Skeletal muscle tissue (tissue), 4 donors: Measurements from ENCODE around the gene SRCIN1. TPM values are rescaled to one million over a fixed set of nuclear protein-coding genes. Genes with fewer than 3 reads are reported as not detected.
"Not testable (repeated sequence)": the region's sequence is repeated elsewhere in the genome, so short reads cannot be mapped to it uniquely, and the experiment has no call there.

ENCODE experiments used
- H3K27ac ChIP-seq: one replicate; pipeline ENCODE4 v1.7.0; 2013; ENCODE audit warnings: mild to moderate bottlenecking, low read depth, low read length, inconsistent platforms
- H3K27me3 ChIP-seq, 3 donors: one replicate each; pipeline ENCODE4 v1.7.0; 2013; ENCODE audit warnings: low read length in 3 of 3; ENCODE audit not compliant: control insufficient read depth in 3 of 3, insufficient read depth in 3 of 3
- H3K36me3 ChIP-seq, 3 donors: one replicate each; pipeline ENCODE4 v1.7.0; 2013; ENCODE audit warnings: low read length in 3 of 3; ENCODE audit not compliant: control insufficient read depth in 3 of 3, insufficient read depth in 3 of 3
- H3K4me1 ChIP-seq, 3 donors: one replicate each; pipeline ENCODE4 v1.7.0; 2013; ENCODE audit warnings: low read length in 3 of 3, mild to moderate bottlenecking in 3 of 3; ENCODE audit not compliant: control insufficient read depth in 3 of 3, insufficient read depth in 3 of 3
- H3K4me3 ChIP-seq, 3 donors: one replicate each; pipeline ENCODE4 v1.7.0; 2013; ENCODE audit warnings: low read length in 3 of 3
- H3K9ac ChIP-seq, 3 donors: one replicate each; pipeline ENCODE4 v1.7.0; 2013; ENCODE audit warnings: low read length in 3 of 3, mild to moderate bottlenecking in 3 of 3, moderate library complexity in 2 of 3, low read depth in 1 of 3
- H3K9me3 ChIP-seq, 3 donors: one replicate each; pipeline ENCODE4 v1.7.0; 2013; ENCODE audit warnings: low read length in 3 of 3; ENCODE audit not compliant: control insufficient read depth in 3 of 3
- total RNA-seq: library from RNA; depleted of rRNA; stranded (reverse); fragments of >200 nt; gene quantifications from one replicate; pipeline ENCODE4 v1.2.3, GENCODE V29; 2014
- donor health status: Osteomylitis.

SRCIN1 gene
- total RNA-seq, 1 donor from 2014 or later, result 0.52 TPM

DNA sequence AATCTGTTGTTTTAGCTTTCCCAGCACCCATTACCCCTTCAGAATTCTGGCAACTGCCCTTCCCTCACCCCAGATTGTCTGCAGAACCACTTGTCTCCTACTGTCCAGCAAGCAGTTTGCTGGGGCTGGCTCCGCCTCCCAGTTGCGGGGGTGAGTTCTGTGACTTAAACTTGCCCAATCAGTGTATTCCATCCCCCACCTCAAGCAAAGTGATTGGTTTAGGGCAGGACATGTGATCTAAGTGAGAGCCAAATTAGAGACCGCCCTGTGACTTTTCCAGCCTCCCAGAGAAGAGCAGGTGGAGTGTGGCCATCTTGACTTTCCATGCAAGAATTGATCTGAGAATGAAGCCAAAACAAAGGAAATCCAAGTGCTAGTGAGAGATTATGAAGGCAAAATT is 22.7 kb upstream of the SRCIN1 start:
- Histone ChIP-seq H3K27ac (no peak overlapping the region), H3K27me3 (peaks cover 0 to 5% (median 0%) of the 10 kb centered on the region in 3 donors), H3K36me3 (no peaks in the 10 kb centered on the region), H3K4me1 (no peaks in the 10 kb centered on the region), H3K9ac (no peak overlapping the region), H3K4me3 (no peak overlapping the region), H3K9me3 (no peaks in the 10 kb centered on the region)

- Histone ChIP-seq H3K9me3 (no peaks in the 10 kb centered on the region), H3K4me1 (no peaks in the 10 kb centered on the region), H3K27me3 (peaks cover under 1 to 6% (median 2%) of the 10 kb centered on the region in 3 donors), H3K27ac (no peak overlapping the region), H3K9ac (no peak overlapping the region), H3K4me3 (no peak overlapping the region), H3K36me3 (no peaks in the 10 kb centered on the region)
Measured at GRCh38 chr17:38627957-38628356, 22.2 kb upstream of the SRCIN1 start.

GRCh38 chr17:38626606-38627226 is 21.0 kb upstream of the SRCIN1 start:
- not testable (repeated sequence) for H3K36me3 ChIP-seq, H3K9ac ChIP-seq, H3K4me1 ChIP-seq, H3K4me3 ChIP-seq, H3K27ac ChIP-seq, H3K9me3 ChIP-seq
- H3K27me3 ChIP-seq, result peaks cover 7 to 10% (median 7%) of the 10 kb centered on the region in 3 donors

DNA sequence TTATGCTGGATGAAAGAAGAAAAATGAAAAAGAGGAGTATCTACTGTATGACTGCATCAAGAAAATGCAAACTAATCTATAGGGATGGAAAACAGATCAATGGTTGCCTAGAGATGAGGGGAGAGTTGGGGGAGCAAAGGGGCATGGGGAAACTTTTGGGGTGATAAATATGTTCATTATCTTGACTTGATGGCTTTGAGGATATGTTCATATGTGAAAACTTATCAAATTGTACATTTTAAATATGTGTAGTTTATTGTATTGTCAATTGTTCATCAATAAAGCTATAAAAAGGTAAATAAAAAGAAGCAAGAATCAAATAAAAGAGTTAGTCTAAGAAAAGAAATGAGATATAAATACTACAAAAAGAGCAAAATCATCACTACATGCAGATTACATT is 19.7 kb upstream of the SRCIN1 start:
- Histone ChIP-seq H3K9ac (no peak overlapping the region), H3K9me3 (no peaks in the 10 kb centered on the region), H3K4me3 (no peak overlapping the region), H3K36me3 (no peaks in the 10 kb centered on the region), H3K4me1 (no peaks in the 10 kb centered on the region), H3K27me3 (peaks cover 7 to 17% (median 16%) of the 10 kb centered on the region in 3 donors), H3K27ac (no peak overlapping the region)

DNA sequence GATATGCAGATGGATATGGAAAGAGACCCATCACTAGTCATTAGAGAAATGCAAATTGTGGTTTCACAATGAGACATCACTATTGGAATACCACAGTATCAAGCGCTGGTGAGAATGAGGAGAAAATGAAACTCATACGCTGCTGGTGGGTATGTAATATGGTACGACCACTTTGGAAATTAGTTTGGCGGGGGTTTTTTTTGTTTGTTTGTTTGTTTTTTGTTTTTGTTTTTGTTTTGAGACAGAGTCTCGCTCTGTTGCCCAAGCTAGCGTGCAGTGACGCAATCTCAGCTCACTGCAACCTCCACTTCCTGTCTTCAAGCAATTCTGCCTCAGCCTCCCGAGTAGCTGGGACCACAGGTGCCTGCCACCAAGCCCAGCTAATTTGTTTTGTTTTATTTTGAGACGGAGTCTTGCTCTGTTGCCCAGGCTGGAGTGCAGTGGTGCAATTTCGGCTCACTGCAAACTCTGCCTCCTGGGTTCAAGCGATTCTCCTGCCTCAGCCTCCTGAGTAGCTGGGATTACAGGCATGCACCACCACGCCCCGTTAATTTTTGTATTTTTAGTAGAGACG is 19.1 kb upstream of the SRCIN1 start:
- not testable (repeated sequence) for H3K9ac ChIP-seq, H3K9me3 ChIP-seq, H3K36me3 ChIP-seq, H3K27ac ChIP-seq, H3K4me3 ChIP-seq, H3K4me1 ChIP-seq
- H3K27me3 ChIP-seq, result peaks cover 11 to 19% (median 18%) of the 10 kb centered on the region in 3 donors

DNA sequence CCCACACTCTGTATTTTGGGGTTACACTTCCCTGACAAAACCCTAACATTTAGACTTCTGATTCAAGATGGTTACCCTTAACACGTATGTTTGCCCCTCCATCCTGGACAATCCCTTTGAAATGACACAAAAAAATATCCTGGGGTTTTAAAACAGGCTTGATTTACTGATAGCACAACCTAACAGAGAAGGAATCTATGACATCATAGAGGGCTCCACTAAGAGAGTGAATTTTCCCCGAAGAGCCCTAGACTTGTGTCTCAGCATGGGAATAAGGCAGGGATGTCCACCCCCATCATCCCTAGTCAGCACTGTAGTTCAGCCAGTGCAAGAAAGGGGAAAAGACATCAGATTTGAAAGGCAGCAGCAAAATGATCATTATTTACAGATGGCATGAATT is 15.8 kb upstream of the SRCIN1 start:
- no peak overlapping the region for H3K27ac ChIP-seq
- H3K9ac ChIP-seq, result no peak overlapping the region
- peaks cover 18 to 23% (median 23%) of the 10 kb centered on the region in 3 donors for H3K27me3 ChIP-seq
- H3K4me3 ChIP-seq, result no peak overlapping the region
- H3K4me1 ChIP-seq, result no peaks in the 10 kb centered on the region
- no peaks in the 10 kb centered on the region for H3K36me3 ChIP-seq
- H3K9me3 ChIP-seq, result no peaks in the 10 kb centered on the region

DNA sequence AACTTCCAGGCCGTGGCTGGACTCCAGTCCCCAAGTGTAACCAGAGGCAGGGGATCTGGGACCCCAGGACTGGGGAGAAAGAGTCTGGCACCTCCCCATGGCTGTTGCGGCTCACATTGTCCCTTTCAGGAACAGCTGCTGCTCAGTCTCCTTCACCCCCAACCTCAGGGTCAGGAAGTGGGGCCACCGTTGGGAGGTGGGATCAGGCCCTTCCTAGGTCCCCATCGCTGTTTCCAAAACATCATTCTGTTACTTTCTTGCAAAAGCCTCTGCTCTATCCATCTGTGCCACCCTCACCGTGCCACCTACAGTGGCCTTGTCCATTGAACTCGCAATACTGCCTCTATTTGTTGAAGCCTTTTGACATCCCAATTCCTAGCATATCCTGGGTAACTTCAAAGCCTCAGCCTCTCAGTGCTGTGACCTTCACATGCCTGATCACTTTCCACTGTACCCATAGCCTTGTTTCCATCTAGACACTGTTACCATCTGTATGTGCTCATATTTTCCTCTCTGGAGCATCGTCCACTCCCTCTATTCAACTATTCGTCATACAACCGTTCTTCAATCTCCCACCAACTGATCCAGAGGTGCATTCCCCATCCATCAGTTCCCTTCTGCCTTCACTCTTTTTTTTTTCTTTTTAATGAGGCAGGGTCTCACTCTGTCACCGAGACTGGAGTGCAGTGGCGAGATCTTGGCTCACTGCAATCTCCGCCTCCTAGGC is 15.0 kb upstream of the SRCIN1 start:
- Histone ChIP-seq H3K9ac (no peak overlapping the region), H3K27me3 (peaks cover 18 to 23% (median 23%) of the 10 kb centered on the region in 3 donors), H3K36me3 (no peaks in the 10 kb centered on the region), H3K27ac (no peak overlapping the region), H3K4me3 (no peak overlapping the region), H3K4me1 (no peaks in the 10 kb centered on the region), H3K9me3 (no peaks in the 10 kb centered on the region)

DNA sequence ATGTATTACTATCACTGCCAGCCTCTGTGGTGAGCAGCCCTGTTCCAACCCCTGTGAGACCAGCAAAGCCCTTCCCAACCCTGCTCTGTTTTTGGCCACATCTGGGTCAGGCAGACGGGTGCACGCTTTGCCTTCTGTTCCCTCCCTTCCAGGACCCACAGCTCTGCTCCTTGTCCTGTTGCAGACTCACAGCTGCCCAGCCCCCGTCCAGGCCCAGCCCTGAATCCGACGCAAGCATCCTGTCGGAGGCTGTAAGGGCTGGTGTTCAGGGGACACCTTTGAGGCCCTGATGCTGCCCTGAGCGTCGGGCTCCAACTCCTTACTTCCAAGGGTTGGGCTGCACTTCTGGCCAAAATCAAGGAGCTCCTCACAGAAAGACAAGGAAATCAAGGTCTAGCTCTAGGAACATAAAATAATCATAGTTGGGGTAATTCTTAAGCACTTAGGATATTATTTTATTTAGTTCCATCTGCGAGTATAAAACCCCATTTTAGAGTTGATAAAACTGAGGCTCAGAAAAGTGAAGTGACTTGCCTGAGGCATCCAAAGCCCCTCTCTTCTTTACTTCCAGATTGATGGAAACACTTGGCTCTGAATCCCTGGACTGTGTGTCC is 14.3 kb upstream of the SRCIN1 start:
- peaks cover 18 to 23% (median 23%) of the 10 kb centered on the region in 3 donors for H3K27me3 ChIP-seq
- no peak overlapping the region for H3K27ac ChIP-seq
- no peaks in the 10 kb centered on the region for H3K36me3 ChIP-seq
- H3K4me3 ChIP-seq, result no peak overlapping the region
- no peak overlapping the region for H3K9ac ChIP-seq
- no peaks in the 10 kb centered on the region for H3K9me3 ChIP-seq
- no peaks in the 10 kb centered on the region for H3K4me1 ChIP-seq

- H3K4me3 ChIP-seq, result no peak overlapping the region
- H3K9me3 ChIP-seq, result no peaks in the 10 kb centered on the region
- no peaks in the 10 kb centered on the region for H3K4me1 ChIP-seq
- H3K27me3 ChIP-seq, result peaks cover 13 to 23% (median 23%) of the 10 kb centered on the region in 3 donors
- H3K27ac ChIP-seq, result no peak overlapping the region
- no peaks in the 10 kb centered on the region for H3K36me3 ChIP-seq
- H3K9ac ChIP-seq, result no peak overlapping the region
Measured at GRCh38 chr17:38619451-38619795, 13.7 kb upstream of the SRCIN1 start.
